KMS-11 (cell line): Measurements from ENCODE around the gene SYNE1.

Experiments used
- H2AFZ ChIP-seq: fragments of 200-600 bp; sonication (generic); 2 replicates; pipeline ENCODE4 v1.6.1; 2016; ENCODE audit warnings: antibody characterized with exemption, mixed run types, low read depth
- H3K27ac ChIP-seq: fragments of 200-600 bp; sonication (generic); 2 replicates; pipeline ENCODE4 v1.6.1; 2016; ENCODE audit warnings: mild to moderate bottlenecking, mixed run types
- H3K27me3 ChIP-seq: fragments of 200-600 bp; sonication (generic); 2 replicates; pipeline ENCODE4 v1.6.1; 2017; ENCODE audit warnings: mild to moderate bottlenecking, low read depth, mixed run types, moderate library complexity; ENCODE audit not compliant: insufficient read depth
- H3K36me3 ChIP-seq: fragments of 200-600 bp; sonication (generic); 2 replicates; pipeline ENCODE4 v1.6.1; 2017; ENCODE audit warnings: mild to moderate bottlenecking, mixed run types; ENCODE audit not compliant: insufficient read depth
- H3K4me1 ChIP-seq: fragments of 200-600 bp; sonication (generic); 2 replicates; pipeline ENCODE4 v1.6.1; 2016; ENCODE audit warnings: mild to moderate bottlenecking, low read depth, mixed run types; ENCODE audit not compliant: poor library complexity, severe bottlenecking
- H3K4me2 ChIP-seq: fragments of 200-600 bp; sonication (generic); 2 replicates; pipeline ENCODE4 v1.7.0; 2016; ENCODE audit warnings: mild to moderate bottlenecking, mixed run types
- H3K4me3 ChIP-seq: fragments of 200-600 bp; sonication (generic); IDR thresholded peaks from 2 replicates; pipeline ENCODE4 v1.6.1; 2017; ENCODE audit warnings: low read depth, low read length, mixed read lengths; ENCODE audit not compliant: insufficient read depth
- H3K79me2 ChIP-seq: fragments of 200-600 bp; sonication (generic); 2 replicates; pipeline ENCODE4 v1.6.1; 2016; ENCODE audit warnings: low read depth, mixed run types; ENCODE audit not compliant: insufficient read depth
- H3K9ac ChIP-seq: fragments of 200-600 bp; sonication (generic); 2 replicates; pipeline ENCODE4 v1.6.1; 2016; ENCODE audit warnings: mild to moderate bottlenecking, mixed run types
- H4K20me1 ChIP-seq: fragments of 200-600 bp; sonication (generic); 2 replicates; pipeline ENCODE4 v1.6.1; 2016; ENCODE audit warnings: mild to moderate bottlenecking, mixed run types; ENCODE audit not compliant: insufficient read depth
- CTCF ChIP-seq: fragments of 200-600 bp; sonication (generic); conservative IDR thresholded peaks from 2 replicates; pipeline ENCODE4 v1.6.1; 2017; ENCODE audit warnings: low read depth, mild to moderate bottlenecking, antibody characterized with exemption, low read length, moderate library complexity, mixed read lengths

Gene SYNE1

GRCh38 chr6:152265651-152266050, 371.5 kb downstream of the SYNE1 start:
- TF ChIP-seq CTCF = no peak
- H3K36me3 ChIP-seq = no peaks in the 10 kb centered on the region
- H3K9ac ChIP-seq = no peak overlapping the region
- H3K27me3 ChIP-seq = no peaks in the 10 kb centered on the region
- H3K4me2 ChIP-seq = no peak overlapping the region
- no peaks in the 10 kb centered on the region for H3K79me2 ChIP-seq
- no peak overlapping the region for H2AFZ ChIP-seq
- H4K20me1 ChIP-seq = no peaks in the 10 kb centered on the region
- H3K4me1 ChIP-seq = no peaks in the 10 kb centered on the region
- H3K4me3 ChIP-seq = no peak overlapping the region
- no peak overlapping the region for H3K27ac ChIP-seq

- Histone ChIP-seq H3K4me3 (no peak overlapping the region), H3K36me3 (no peaks in the 10 kb centered on the region), H3K27me3 (no peaks in the 10 kb centered on the region), H3K4me2 (no peak overlapping the region), H3K9ac (no peak overlapping the region), H3K79me2 (no peaks in the 10 kb centered on the region), H3K4me1 (no peaks in the 10 kb centered on the region), H4K20me1 (no peaks in the 10 kb centered on the region), H3K27ac (no peak overlapping the region), H2AFZ (no peak overlapping the region)
- no peak for TF ChIP-seq CTCF
These were observed 373.6 kb downstream of the SYNE1 start for GRCh38 chr6:152263582-152263981.

- no peak overlapping the region for H3K9ac ChIP-seq
- no peak overlapping the region for H3K27ac ChIP-seq
- no peaks in the 10 kb centered on the region for H3K79me2 ChIP-seq
- TF ChIP-seq CTCF = no peak
- no peak overlapping the region for H2AFZ ChIP-seq
- no peaks in the 10 kb centered on the region for H4K20me1 ChIP-seq
- H3K27me3 ChIP-seq = no peaks in the 10 kb centered on the region
- no peak overlapping the region for H3K4me2 ChIP-seq
- H3K4me1 ChIP-seq = no peaks in the 10 kb centered on the region
- H3K4me3 ChIP-seq = no peak overlapping the region
- H3K36me3 ChIP-seq = no peaks in the 10 kb centered on the region
These were observed 376.0 kb downstream of the SYNE1 start for GRCh38 chr6:152261179-152261578.

- Histone ChIP-seq H3K4me2 (no peak overlapping the region), H4K20me1 (no peaks in the 10 kb centered on the region), H3K4me1 (no peaks in the 10 kb centered on the region), H3K4me3 (no peak overlapping the region), H3K27ac (no peak overlapping the region), H3K79me2 (no peaks in the 10 kb centered on the region), H3K36me3 (no peaks in the 10 kb centered on the region), H3K9ac (no peak overlapping the region), H3K27me3 (no peaks in the 10 kb centered on the region), H2AFZ (no peak overlapping the region)
- no peak for TF ChIP-seq CTCF
These were observed 377.9 kb downstream of the SYNE1 start for GRCh38 chr6:152259234-152259633.

- H3K27me3 ChIP-seq = no peaks in the 10 kb centered on the region
- no peaks in the 10 kb centered on the region for H3K36me3 ChIP-seq
- no peaks in the 10 kb centered on the region for H4K20me1 ChIP-seq
- H3K4me3 ChIP-seq = no peak overlapping the region
- H3K9ac ChIP-seq = no peak overlapping the region
- no peak overlapping the region for H2AFZ ChIP-seq
- H3K27ac ChIP-seq = no peak overlapping the region
- H3K79me2 ChIP-seq = no peaks in the 10 kb centered on the region
- H3K4me2 ChIP-seq = no peak overlapping the region
- no peaks in the 10 kb centered on the region for H3K4me1 ChIP-seq
- no peak for TF ChIP-seq CTCF
These were observed 379.6 kb downstream of the SYNE1 start for GRCh38 chr6:152257581-152257980.
